Lung (tissue), 12 donors: Measurements from ENCODE around the gene PNPLA8. TPM values are rescaled to one million over a fixed set of nuclear protein-coding genes. Genes with fewer than 3 reads are reported as not detected.
A peak's percentile ranks its signal among the peaks of the same experiment; 100 is the strongest.

Experiments used
- ATAC-seq: fragments of 200-7000 bp; cut with Tn5 transposase; one replicate; pipeline ENCODE4 v1.9.1; 2020; ENCODE audit warnings: moderate number of reproducible peaks; ENCODE audit not compliant: insufficient read depth, low FRiP score
- DNase-seq, 3 donors: peaks; one replicate each; pipeline ENCODE4 v3.0.0-alpha.2; 2013 to 2017
- H3K27ac ChIP-seq, 2 donors: one replicate each; pipeline ENCODE4 v1.5.1; 2013; ENCODE audit warnings: mild to moderate bottlenecking in 2 of 2, moderate library complexity in 2 of 2, control low read depth in 1 of 2, inconsistent platforms in 1 of 2, low read depth in 1 of 2, low read length in 1 of 2
- H3K27me3 ChIP-seq, 3 donors: one replicate each; pipeline ENCODE4 v1.5.1; 2013; ENCODE audit warnings: low read length in 2 of 3; ENCODE audit not compliant: control insufficient read depth in 3 of 3, insufficient read depth in 3 of 3
- H3K36me3 ChIP-seq, 4 donors: one replicate each; pipeline ENCODE4 v1.5.1; 2013; ENCODE audit warnings: low read length in 4 of 4, mild to moderate bottlenecking in 1 of 4, moderate library complexity in 1 of 4; ENCODE audit not compliant: control insufficient read depth in 4 of 4, insufficient read depth in 4 of 4
- H3K4me1 ChIP-seq, 5 donors: one replicate each; pipeline ENCODE4 v1.5.1; 2013; ENCODE audit warnings: low read length in 5 of 5, mild to moderate bottlenecking in 2 of 5, moderate library complexity in 1 of 5; ENCODE audit not compliant: control insufficient read depth in 5 of 5, insufficient read depth in 5 of 5
- H3K4me3 ChIP-seq: one replicate; pipeline ENCODE4 v1.5.1; 2013; ENCODE audit warnings: mild to moderate bottlenecking, control low read depth, moderate library complexity
- H3K9ac ChIP-seq, 2 donors: one replicate each; pipeline ENCODE4 v1.5.1; 2013; ENCODE audit warnings: low read length in 2 of 2, control low read depth in 1 of 2; ENCODE audit not compliant: insufficient read depth in 1 of 2
- H3K9me3 ChIP-seq, 4 donors: one replicate each; pipeline ENCODE4 v1.5.1; 2013; ENCODE audit warnings: low read length in 3 of 4, mild to moderate bottlenecking in 1 of 4, moderate library complexity in 1 of 4; ENCODE audit not compliant: control insufficient read depth in 4 of 4, insufficient read depth in 3 of 4
- CTCF ChIP-seq: IDR thresholded peaks from 2 replicates; pipeline ENCODE4 v1.5.1; 2012; ENCODE audit warnings: mild to moderate bottlenecking; ENCODE audit errors: control extremely low read depth, extremely low read depth
- WGBS, 2 donors: extraction: QIAGEN DNeasy Blood & Tissue Kit; methylation state at CpG; one replicate each; pipeline ENCODE4 v1.1.7; 2013; 5-methylcytosine and 5-hydroxymethylcytosine counted together
- polyA plus RNA-seq, 2 donors: library from polyadenylated mRNA; stranded (reverse); fragments of 200-250 nt; gene quantifications; one replicate each; pipeline ENCODE4 v1.2.1, GENCODE V29; 2013
- total RNA-seq, 2 donors: library from RNA; depleted of rRNA in 1 of 2; stranded (reverse); fragments of >200 nt in 1 of 2; gene quantifications; one replicate each; pipeline ENCODE4 v1.2.1, GENCODE V29; 2014 to 2021
- donor health status: control.
- donor health status: control.
- donor health status: Bipolar disorder and iron deficiency.
- donor health status: healthy.
- donor health status: DM: yes; HTN: yes; CAD: no.

Gene PNPLA8
- total and polyA plus RNA-seq, 4 donors = 14.2 to 49.7 (median 25.4) TPM

GRCh38 chr7:108529341-108529740 is 3.4 kb upstream of the PNPLA8 start:
- 73 to 79% methylated on average over 3 of the region's 3 CpGs for WGBS, 2 donors
- Histone ChIP-seq H3K4me1 (peaks cover 0 to 13% (median 4%) of the 10 kb centered on the region in 5 donors), H3K9ac (no peak overlapping the region), H3K9me3 (no peaks in the 10 kb centered on the region), H3K36me3 (no peaks in the 10 kb centered on the region), H3K4me3 (no peak overlapping the region), H3K27me3 (no peaks in the 10 kb centered on the region), H3K27ac (no peak overlapping the region)
- ATAC-seq (no peak), DNase-seq (no peak)
- TF ChIP-seq CTCF = no peak

- Histone ChIP-seq H3K27me3 (no peaks in the 10 kb centered on the region), H3K9me3 (no peaks in the 10 kb centered on the region), H3K4me3 (no peak overlapping the region), H3K36me3 (no peaks in the 10 kb centered on the region), H3K4me1 (peaks cover 0 to 18% (median 4%) of the 10 kb centered on the region in 5 donors), H3K27ac (no peak overlapping the region), H3K9ac (no peak overlapping the region)
- no peak for DNase-seq
- 93 to 98% methylated on average over 6 of the region's 6 CpGs for WGBS, 2 donors
- TF ChIP-seq CTCF = no peak
- no peak for ATAC-seq
These were observed 2.3 kb upstream of the PNPLA8 start for GRCh38 chr7:108528183-108528712.

GRCh38 chr7:108526768-108527017 is 758 bp upstream of the PNPLA8 start:
- no peaks in the 10 kb centered on the region for H3K36me3 ChIP-seq
- H3K4me3 ChIP-seq = peak overlapping the region; percentile 45
- peak overlapping the region; percentile 72 to 91 for H3K9ac ChIP-seq
- ATAC-seq (no peak), DNase-seq (no peak)
- WGBS, 2 donors = 11 to 13% methylated on average over 3 of the region's 3 CpGs
- peaks cover 0 to 24% (median 6%) of the 10 kb centered on the region in 5 donors for H3K4me1 ChIP-seq
- H3K27ac ChIP-seq = peak overlapping the region; percentile 97 to 99
- no peak for TF ChIP-seq CTCF
- H3K27me3 ChIP-seq = no peaks in the 10 kb centered on the region
- H3K9me3 ChIP-seq = no peaks in the 10 kb centered on the region

- WGBS, 2 donors = 0% methylated on average over 22 of the region's 22 CpGs
- TF ChIP-seq CTCF = no peak
- DNase-seq = no peak
- Histone ChIP-seq H3K4me1 (peaks cover 0 to 24% (median 6%) of the 10 kb centered on the region in 5 donors), H3K9me3 (no peaks in the 10 kb centered on the region), H3K36me3 (peaks cover 0 to 2% (median 0%) of the 10 kb centered on the region in 4 donors), H3K4me3 (peak overlapping the region; percentile 72), H3K27me3 (no peaks in the 10 kb centered on the region), H3K27ac (peak overlapping the region; percentile 93 to 99), H3K9ac (peak overlapping the region; percentile 97)
- ATAC-seq = peak; percentile 56
These were observed 479 bp downstream of the PNPLA8 start for GRCh38 chr7:108525327-108525984.
